CD4-positive, CD25-positive, alpha-beta regulatory T cell (primary cell): ENCODE data around the gene PTOV1. TPM values are rescaled to one million over a fixed set of nuclear protein-coding genes. Genes with fewer than 3 reads are reported as not detected.

ENCODE experiments used
- ATAC-seq, 2 donors: fragments of 150-1000 bp; cut with Tn5 transposase; one replicate each; pipeline ENCODE4 v1.10.0; 2021; ENCODE audit warnings: low read depth in 2 of 2, moderate number of reproducible peaks in 2 of 2, moderate library complexity in 1 of 2
- DNase-seq, 3 donors: peaks; one replicate each; pipeline versions ENCODE4 v3.0.0 to v3.0.0-alpha.2; 2012 to 2022; ENCODE audit warnings: mixed read lengths in 1 of 3
- H3K27ac ChIP-seq: one replicate; pipeline ENCODE4 v1.7.0; 2013; ENCODE audit warnings: mild to moderate bottlenecking, low read length; ENCODE audit not compliant: insufficient read depth, poor library complexity, severe bottlenecking
- H3K27me3 ChIP-seq: one replicate; pipeline ENCODE4 v1.7.0; 2013; ENCODE audit warnings: low read length; ENCODE audit not compliant: control insufficient read depth, insufficient read depth
- H3K36me3 ChIP-seq: one replicate; pipeline ENCODE4 v1.7.0; 2013; ENCODE audit warnings: mild to moderate bottlenecking, low read length, moderate library complexity; ENCODE audit not compliant: control insufficient read depth, insufficient read depth
- H3K4me1 ChIP-seq: 2 replicates; pipeline ENCODE4 v1.7.0; 2013; ENCODE audit warnings: mild to moderate bottlenecking, low read length; ENCODE audit not compliant: insufficient read depth, control insufficient read depth, poor library complexity, severe bottlenecking
- H3K4me3 ChIP-seq: one replicate; pipeline ENCODE4 v1.7.0; 2013; ENCODE audit warnings: low read depth, mild to moderate bottlenecking, low read length, moderate library complexity
- H3K9me3 ChIP-seq, 2 experiments: 1 replicate in 1 of 2; 2 replicates in 1 of 2; pipeline ENCODE4 v1.7.0; 2013; ENCODE audit warnings: low read length in 2 of 2, mild to moderate bottlenecking in 1 of 2, moderate library complexity in 1 of 2; ENCODE audit not compliant: control insufficient read depth in 2 of 2
- H3K27ac Mint-ChIP-seq, 3 donors: one replicate each; pipeline ENCODE4 v1.8.0; 2020 to 2022; ENCODE audit warnings: mild to moderate bottlenecking in 3 of 3, mixed read lengths in 3 of 3, moderate library complexity in 2 of 3
- H3K27me3 Mint-ChIP-seq: one replicate; pipeline ENCODE4 v1.8.0; 2022; ENCODE audit warnings: mild to moderate bottlenecking, mixed read lengths
- H3K36me3 Mint-ChIP-seq: one replicate; pipeline ENCODE4 v1.8.0; 2020; ENCODE audit warnings: mixed read lengths
- H3K4me1 Mint-ChIP-seq, 4 donors: one replicate each; pipeline ENCODE4 v1.8.0; 2020 to 2022; ENCODE audit warnings: mixed read lengths in 4 of 4, mild to moderate bottlenecking in 1 of 4
- H3K4me3 Mint-ChIP-seq, 4 donors: one replicate each; pipeline ENCODE4 v1.8.0; 2020 to 2022; ENCODE audit warnings: mild to moderate bottlenecking in 4 of 4, mixed read lengths in 4 of 4, moderate library complexity in 3 of 4
- H3K9me3 Mint-ChIP-seq, 7 donors: one replicate each; pipeline ENCODE4 v1.8.0; 2020 to 2022; ENCODE audit warnings: mixed read lengths in 7 of 7, mild to moderate bottlenecking in 3 of 7, moderate library complexity in 2 of 7
- polyA plus RNA-seq, 4 donors: library from polyadenylated mRNA; unstranded; fragments of 300-500 nt; fragmentation: Illumina TruSeq; gene quantifications; one replicate each; pipeline ENCODE4 v1.2.3, GENCODE V29; 2021
- total RNA-seq: library from RNA; stranded (reverse); gene quantifications from one replicate; pipeline ENCODE4 v1.2.3, GENCODE V29; 2022

PTOV1 gene
- total and polyA plus RNA-seq, 5 donors from 2014 or later = 26.8 to 116 (median 37.1) TPM

DNA sequence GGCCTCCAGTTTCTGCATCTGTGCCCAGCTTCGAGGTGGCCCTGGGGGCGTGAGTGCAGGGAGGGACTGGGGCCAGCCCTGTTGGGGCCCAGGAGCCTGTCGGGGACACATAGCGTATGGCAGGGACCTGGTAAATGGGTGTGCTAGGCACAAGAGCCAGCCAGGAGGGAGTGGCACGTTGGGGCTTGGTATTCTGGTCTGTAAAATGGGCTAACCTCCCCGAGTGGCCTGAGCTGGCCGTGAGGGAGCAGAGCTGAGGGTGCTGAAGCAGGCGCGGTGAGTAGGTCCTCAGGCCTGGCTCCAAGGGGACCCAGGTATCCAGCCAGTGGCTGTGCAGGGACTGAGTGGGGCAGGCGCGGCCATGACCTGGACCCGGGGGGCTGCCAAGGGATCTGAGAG lies 4.3 kb downstream of the PTOV1 start:
- Mint-ChIP-seq H3K4me1 (peaks cover 1 to 21% (median 14%) of the 10 kb centered on the region in 4 donors), H3K27ac (no peak overlapping the region), H3K27me3 (no peaks in the 10 kb centered on the region), H3K36me3 (no peaks in the 10 kb centered on the region), H3K9me3 (no peaks in the 10 kb centered on the region), H3K4me3 (peak overlapping the region in 1 of 4 donors; percentile 49)
- peaks cover 2% of the 10 kb centered on the region for H3K27me3 ChIP-seq
- ATAC-seq (no peak), DNase-seq (no peak)
- no peak overlapping the region for H3K4me3 ChIP-seq
- H3K36me3 ChIP-seq = peaks cover 11% of the 10 kb centered on the region
- H3K4me1 ChIP-seq = peaks cover 17% of the 10 kb centered on the region
- H3K27ac ChIP-seq = no peak overlapping the region
- no peaks in the 10 kb centered on the region for H3K9me3 ChIP-seq

DNA sequence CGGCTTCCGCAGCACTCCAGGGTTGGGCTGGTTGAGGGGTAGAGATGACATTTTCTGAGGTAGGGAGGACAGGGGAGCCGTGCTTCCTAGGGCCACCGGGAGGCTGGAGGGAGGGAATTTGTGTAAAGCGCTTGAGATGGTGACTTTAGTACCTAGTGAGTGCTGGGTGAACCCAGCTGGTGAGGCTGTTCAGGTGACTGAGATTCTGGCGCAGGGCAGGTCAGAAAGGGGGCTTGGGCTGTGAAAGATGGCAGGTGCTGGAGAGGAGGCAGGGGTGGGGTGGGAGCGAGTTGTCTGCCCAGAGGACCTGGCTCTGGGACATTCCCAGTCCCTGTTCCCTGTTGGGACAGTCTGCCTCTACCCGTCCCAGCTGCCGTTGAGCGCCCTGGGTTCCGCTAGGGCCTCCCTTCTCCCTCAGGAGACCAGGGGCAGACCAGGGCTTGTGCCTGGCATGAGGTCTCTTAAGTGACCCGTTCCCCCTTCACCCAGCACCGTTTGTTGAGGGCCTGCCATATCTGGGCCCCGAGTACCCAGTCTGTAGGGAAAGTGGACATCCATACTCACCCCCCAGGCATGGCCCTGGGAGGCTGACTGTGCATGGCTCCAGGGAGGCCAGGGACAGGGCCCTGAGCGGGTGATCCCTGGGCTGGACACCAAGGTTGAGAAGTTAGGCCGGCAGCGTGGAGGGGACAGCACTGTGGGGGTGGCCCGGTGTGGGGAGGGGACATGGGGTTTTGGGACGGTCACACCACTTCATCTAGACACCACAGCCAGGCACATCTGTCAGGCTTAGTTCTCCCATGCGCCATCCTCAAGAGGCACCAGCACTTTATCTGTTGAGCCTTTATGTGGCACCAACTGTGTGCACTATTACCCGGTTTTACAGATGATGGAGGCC lies 5.0 kb downstream of the PTOV1 start:
- no peak for ATAC-seq
- Histone ChIP-seq H3K27ac (no peak overlapping the region), H3K4me1 (peaks cover 13% of the 10 kb centered on the region), H3K36me3 (peaks cover 17% of the 10 kb centered on the region), H3K9me3 (no peaks in the 10 kb centered on the region), H3K4me3 (no peak overlapping the region), H3K27me3 (peaks cover 2% of the 10 kb centered on the region)
- no peaks in the 10 kb centered on the region for H3K36me3 Mint-ChIP-seq
- no peak for DNase-seq
- H3K4me3 Mint-ChIP-seq = peak overlapping the region in 1 of 4 donors; percentile 49
- no peaks in the 10 kb centered on the region for H3K9me3 Mint-ChIP-seq
- H3K4me1 Mint-ChIP-seq = peaks cover 0 to 19% (median 11%) of the 10 kb centered on the region in 4 donors
- H3K27me3 Mint-ChIP-seq = no peaks in the 10 kb centered on the region
- H3K27ac Mint-ChIP-seq = peak overlapping the region in 1 of 3 donors; percentile 48

GRCh38 chr19:49856574-49857021 lies 5.6 kb downstream of the PTOV1 start:
- Histone ChIP-seq H3K27ac (no peak overlapping the region), H3K36me3 (peaks cover 19% of the 10 kb centered on the region), H3K4me1 (peaks cover 13% of the 10 kb centered on the region), H3K9me3 (no peaks in the 10 kb centered on the region), H3K4me3 (no peak overlapping the region), H3K27me3 (peaks cover 2% of the 10 kb centered on the region)
- Mint-ChIP-seq H3K27ac (no peak overlapping the region), H3K4me3 (no peak overlapping the region), H3K9me3 (peaks cover 0 to 1% (median 0%) of the 10 kb centered on the region in 7 donors), H3K36me3 (no peaks in the 10 kb centered on the region), H3K27me3 (no peaks in the 10 kb centered on the region), H3K4me1 (peaks cover 0 to 19% (median 11%) of the 10 kb centered on the region in 4 donors)
- DNase-seq = no peak
- no peak for ATAC-seq

- Histone ChIP-seq H3K36me3 (peaks cover 23% of the 10 kb centered on the region), H3K27ac (no peak overlapping the region), H3K27me3 (peaks cover under 1% of the 10 kb centered on the region), H3K9me3 (no peaks in the 10 kb centered on the region), H3K4me3 (no peak overlapping the region), H3K4me1 (peaks cover 7% of the 10 kb centered on the region)
- H3K4me3 Mint-ChIP-seq = no peak overlapping the region
- H3K36me3 Mint-ChIP-seq = no peaks in the 10 kb centered on the region
- H3K4me1 Mint-ChIP-seq = peaks cover 0 to 15% (median 8%) of the 10 kb centered on the region in 4 donors
- ATAC-seq (no peak), DNase-seq (no peak)
- no peak overlapping the region for H3K27ac Mint-ChIP-seq
- peaks cover 0 to 1% (median 0%) of the 10 kb centered on the region in 7 donors for H3K9me3 Mint-ChIP-seq
- no peaks in the 10 kb centered on the region for H3K27me3 Mint-ChIP-seq
Observed at GRCh38 chr19:49857061-49857837, 6.3 kb downstream of the PTOV1 start.

DNA sequence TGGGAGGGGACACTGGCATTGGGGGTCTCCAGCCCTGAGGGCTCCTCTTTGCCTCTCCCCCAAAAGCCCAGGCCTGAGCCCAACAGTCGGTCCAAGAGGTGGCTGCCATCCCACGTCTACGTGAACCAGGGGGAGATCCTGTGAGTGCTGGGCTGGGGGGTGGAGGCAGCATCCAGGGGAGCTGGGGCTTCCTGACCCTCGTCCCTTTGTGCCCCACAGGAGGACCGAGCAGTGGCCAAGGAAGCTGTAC lies 6.8 kb downstream of the PTOV1 start:
- Histone ChIP-seq H3K36me3 (peaks cover 23% of the 10 kb centered on the region), H3K4me1 (peaks cover 2% of the 10 kb centered on the region), H3K9me3 (no peaks in the 10 kb centered on the region), H3K4me3 (no peak overlapping the region), H3K27ac (no peak overlapping the region), H3K27me3 (no peaks in the 10 kb centered on the region)
- Mint-ChIP-seq H3K36me3 (no peaks in the 10 kb centered on the region), H3K9me3 (peaks cover 0 to 1% (median 0%) of the 10 kb centered on the region in 7 donors), H3K4me3 (no peak overlapping the region), H3K4me1 (peaks cover 0 to 10% (median 3%) of the 10 kb centered on the region in 4 donors), H3K27me3 (no peaks in the 10 kb centered on the region), H3K27ac (no peak overlapping the region)
- ATAC-seq (no peak), DNase-seq (no peak)

DNA sequence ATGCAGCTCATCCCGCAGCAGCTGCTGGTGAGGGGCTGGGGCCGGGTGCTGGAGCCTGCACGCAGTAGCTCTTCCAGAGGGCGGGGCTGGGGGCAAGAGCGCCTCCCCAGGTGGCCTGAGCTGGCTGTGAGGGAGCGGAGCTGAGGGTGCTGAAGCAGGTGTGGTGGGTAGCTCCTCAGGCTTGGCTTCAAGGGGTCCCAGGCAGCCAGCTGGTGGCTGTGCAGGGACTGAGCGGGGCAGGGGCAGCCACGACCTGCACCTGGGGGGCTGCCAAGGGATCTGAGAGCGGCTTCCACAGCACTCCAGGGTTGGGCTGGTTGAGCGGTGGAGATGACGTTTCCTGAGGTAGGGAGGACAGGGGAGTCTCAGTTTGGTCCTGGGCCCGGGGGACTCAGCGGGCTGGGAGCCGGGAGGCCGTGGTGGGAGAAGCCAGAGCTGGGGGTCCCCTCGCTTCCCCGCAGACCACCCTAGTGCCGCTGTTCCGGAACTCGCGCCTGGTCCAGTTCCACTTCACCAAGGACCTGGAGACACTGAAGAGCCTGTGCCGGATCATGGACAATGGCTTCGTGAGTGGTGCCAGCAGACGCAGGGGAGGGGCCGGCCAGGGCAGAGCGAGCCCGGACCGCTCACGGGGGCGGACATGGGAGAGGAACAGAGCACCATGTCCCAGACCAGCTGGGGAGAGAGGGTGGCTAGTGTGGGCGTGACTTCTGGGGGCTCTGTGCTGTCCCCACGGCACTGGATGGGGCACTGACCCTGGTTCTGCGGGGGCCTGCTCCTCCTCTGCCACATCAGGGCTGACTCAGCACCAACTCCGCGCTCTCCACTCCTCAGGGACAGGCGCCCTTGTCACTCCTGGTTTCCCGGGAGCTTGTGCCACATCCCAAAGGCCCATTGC lies 7.4 kb downstream of the PTOV1 start:
- Histone ChIP-seq H3K36me3 (peaks cover 23% of the 10 kb centered on the region), H3K9me3 (no peaks in the 10 kb centered on the region), H3K27me3 (no peaks in the 10 kb centered on the region), H3K27ac (no peak overlapping the region), H3K4me1 (no peaks in the 10 kb centered on the region), H3K4me3 (no peak overlapping the region)
- H3K4me1 Mint-ChIP-seq = peaks cover 0 to 10% (median 2%) of the 10 kb centered on the region in 4 donors
- H3K9me3 Mint-ChIP-seq = peaks cover 0 to 1% (median 0%) of the 10 kb centered on the region in 7 donors
- DNase-seq (no peak), ATAC-seq (no peak)
- peak overlapping the region in 1 of 4 donors; percentile 49 for H3K4me3 Mint-ChIP-seq
- H3K36me3 Mint-ChIP-seq = peaks cover 3% of the 10 kb centered on the region
- H3K27ac Mint-ChIP-seq = no peak overlapping the region
- H3K27me3 Mint-ChIP-seq = no peaks in the 10 kb centered on the region

DNA sequence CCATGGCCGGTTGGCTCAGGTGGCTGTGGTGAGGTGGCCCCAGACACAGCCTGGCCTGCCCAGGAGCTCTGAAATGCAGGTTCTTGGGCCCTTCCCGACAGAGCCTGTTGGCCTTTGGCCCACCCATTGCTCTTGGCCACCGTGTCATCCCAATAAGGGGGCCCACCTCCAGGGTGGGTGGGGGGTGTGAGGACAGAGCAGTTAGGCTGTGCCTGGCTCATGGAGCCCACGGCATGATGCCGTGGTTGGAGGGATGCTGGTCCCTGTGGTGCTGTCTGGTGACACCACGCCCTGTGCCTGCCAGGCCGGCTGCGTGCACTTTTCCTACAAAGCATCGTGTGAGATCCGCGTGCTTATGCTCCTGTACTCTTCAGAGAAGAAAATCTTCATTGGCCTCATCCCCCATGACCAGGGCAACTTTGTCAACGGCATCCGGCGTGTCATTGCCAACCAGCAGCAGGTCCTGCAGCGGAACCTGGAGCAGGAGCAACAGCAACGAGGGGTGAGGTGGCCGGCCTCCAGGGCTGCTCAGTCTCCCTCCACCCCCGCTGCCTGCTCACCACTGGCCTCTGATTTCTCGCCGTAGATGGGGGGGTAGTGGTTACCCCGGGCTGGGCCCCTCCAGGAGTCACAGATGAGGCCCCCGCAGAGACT lies 8.8 kb downstream of the PTOV1 start:
- Mint-ChIP-seq H3K4me1 (peaks cover 0 to 9% (median 3%) of the 10 kb centered on the region in 4 donors), H3K4me3 (no peak overlapping the region), H3K27ac (peak overlapping the region in 1 of 3 donors; percentile 48), H3K36me3 (peaks cover 5% of the 10 kb centered on the region), H3K27me3 (no peaks in the 10 kb centered on the region), H3K9me3 (peaks cover 0 to 1% (median 0%) of the 10 kb centered on the region in 7 donors)
- Histone ChIP-seq H3K36me3 (peaks cover 27% of the 10 kb centered on the region), H3K9me3 (no peaks in the 10 kb centered on the region), H3K4me3 (no peak overlapping the region), H3K4me1 (no peaks in the 10 kb centered on the region), H3K27ac (no peak overlapping the region), H3K27me3 (no peaks in the 10 kb centered on the region)
- ATAC-seq (no peak), DNase-seq (no peak)
